ENCODE results near the gene WDTC1. TPM values are rescaled to one million over a fixed set of nuclear protein-coding genes. Genes with fewer than 3 reads are reported as not detected.

Gene WDTC1
- total RNA-seq, 8 experiments from 2014 or later: 11.1 to 39.4 (median 27.8) TPM

DNA sequence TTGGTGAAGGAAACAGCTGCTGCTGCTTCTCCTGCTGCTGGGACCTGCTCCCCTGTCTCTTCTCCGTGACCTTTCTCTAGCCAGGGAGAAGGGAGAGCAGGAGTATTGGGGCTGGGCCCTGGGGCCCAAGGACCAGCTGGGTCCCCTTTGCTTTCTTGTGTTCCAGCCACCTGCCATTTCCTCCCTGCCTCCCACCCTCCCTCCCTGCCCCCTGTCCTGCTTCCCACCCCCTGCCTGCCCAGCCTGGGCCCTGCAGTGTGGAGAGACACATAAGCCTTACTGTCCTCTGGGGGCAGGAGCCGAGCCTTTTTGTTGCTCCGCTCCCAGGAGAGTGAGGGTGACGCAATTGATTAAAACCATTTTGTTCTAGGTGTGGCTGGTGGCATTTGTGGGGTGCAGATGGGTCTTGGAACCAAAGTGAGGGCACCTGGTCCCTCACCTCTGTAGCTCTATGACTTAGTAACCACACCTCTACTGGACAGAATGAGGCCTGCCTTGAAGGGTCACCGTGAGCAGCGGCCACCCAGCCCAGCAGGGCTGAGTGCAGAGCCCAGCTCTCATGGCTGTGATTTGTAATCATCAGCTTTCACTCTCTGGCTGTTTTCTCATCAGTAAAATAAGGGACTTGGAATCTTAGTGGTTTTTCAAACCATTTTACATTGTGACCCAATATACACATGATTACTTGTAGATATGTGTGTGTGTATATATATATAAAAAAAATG, 73.6 kb downstream of the WDTC1 start:
- H3K4me3 ChIP-seq: no peak overlapping the region
- in situ Hi-C loops (cut with MboI; ENCODE audit: low pct_unique_long_range_greater_than_20kb in 2 of 9, low sequenced_read_pairs in 9 of 9, unreplicated experiment in 9 of 9): loop anchor here in 5 of 9 experiments (10.0 to 25.0 kb wide), 3 partner anchors 87 to 354 kb away; partner anchors contain the start of genes AHDC1 (in 3 of the 5), GPR3 (in 2 of the 5) and IFI6 (in 1 of the 5)
- peak overlapping the region; percentile 83 to 85 for H3K27ac ChIP-seq
- peak in 5 of 8 experiments; percentile 69 to 77 (median 71) for ATAC-seq (replicated peaks in 6 of 8)
- 43 to 100% (median 61%) methylated on average over 1 to 4 of the region's 6 CpGs; no CpG with 5 or more reads in 6 of the 10 experiments for WGBS, 10 experiments
- H3K4me1 ChIP-seq (replicated peaks in 1 of 2): peaks cover 24 to 26% of the 10 kb centered on the region in 2 donors

DNA sequence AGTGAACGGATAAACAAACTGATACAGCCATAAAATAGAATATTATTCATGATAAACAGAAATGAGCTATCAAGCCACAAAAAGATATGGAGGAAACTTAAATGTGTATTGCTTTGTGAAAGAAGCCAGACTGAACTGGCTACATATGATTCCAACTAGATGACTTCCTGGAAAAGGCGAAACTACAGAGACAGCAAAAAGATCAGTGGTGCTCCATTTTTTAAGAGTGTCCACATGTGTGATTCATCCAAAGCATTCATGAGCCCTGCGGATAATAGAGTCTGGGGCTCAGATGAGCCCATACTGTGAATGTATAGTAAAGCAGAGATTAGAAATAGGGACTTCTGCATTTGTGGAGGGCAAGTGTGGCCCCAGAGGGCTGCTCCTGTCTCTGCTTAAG, 79.7 kb downstream of the WDTC1 start:
- Histone ChIP-seq H3K27ac (no peak overlapping the region), H3K4me3 (no peak overlapping the region), H3K4me1 (replicated peaks in 1 of 2) (peaks cover 11 to 16% of the 10 kb centered on the region in 2 donors)
- ATAC-seq (replicated peaks in 6 of 8): no peak
- 14 to 100% (median 88%) methylated on average over 1 to 3 of the region's 3 CpGs for WGBS, 10 experiments
- in situ Hi-C loops (cut with MboI; ENCODE audit: low pct_unique_long_range_greater_than_20kb in 2 of 9, low sequenced_read_pairs in 9 of 9, unreplicated experiment in 9 of 9): loop anchor here in 4 of 9 experiments (25.0 kb wide), 2 partner anchors 298 to 348 kb away; partner anchors contain the start of genes AHDC1 (in 3 of the 4) and IFI6 (in 1 of the 4)

DNA sequence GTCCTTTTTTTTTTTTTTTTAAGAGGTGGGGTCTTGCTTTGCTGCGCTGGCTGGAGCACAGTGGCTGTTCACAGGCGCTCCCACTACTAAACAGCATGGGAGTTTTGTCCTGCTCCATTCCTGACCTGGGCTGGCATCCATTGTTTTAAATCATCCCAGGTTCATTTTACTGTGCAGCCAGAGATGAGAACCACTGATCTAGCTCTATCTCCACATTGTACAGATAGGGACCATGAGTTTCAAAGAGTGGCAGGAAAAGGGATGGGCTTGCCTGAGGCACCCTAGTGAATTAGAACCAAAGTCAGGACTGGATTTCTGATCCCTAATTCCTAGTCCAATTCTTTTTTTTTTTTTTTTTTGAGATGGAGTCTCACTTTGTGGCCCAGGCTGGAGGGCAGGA, 80.3 kb downstream of the WDTC1 start:
- H3K4me1 ChIP-seq (replicated peaks in 1 of 2): peaks cover 11 to 16% of the 10 kb centered on the region in 2 donors
- no peak for ATAC-seq (replicated peaks in 6 of 8)
- no peak overlapping the region for H3K4me3 ChIP-seq
- 21 to 95% (median 65%) methylated on average over 1 to 2 of the region's 2 CpGs; no CpG with 5 or more reads in 5 of the 10 experiments for WGBS, 10 experiments
- no peak overlapping the region for H3K27ac ChIP-seq
- in situ Hi-C loops (cut with MboI; ENCODE audit: low pct_unique_long_range_greater_than_20kb in 2 of 9, low sequenced_read_pairs in 9 of 9, unreplicated experiment in 9 of 9): loop anchor here in 4 of 9 experiments (25.0 kb wide), 2 partner anchors 298 to 348 kb away; partner anchors contain the start of genes AHDC1 (in 3 of the 4) and IFI6 (in 1 of the 4)

DNA sequence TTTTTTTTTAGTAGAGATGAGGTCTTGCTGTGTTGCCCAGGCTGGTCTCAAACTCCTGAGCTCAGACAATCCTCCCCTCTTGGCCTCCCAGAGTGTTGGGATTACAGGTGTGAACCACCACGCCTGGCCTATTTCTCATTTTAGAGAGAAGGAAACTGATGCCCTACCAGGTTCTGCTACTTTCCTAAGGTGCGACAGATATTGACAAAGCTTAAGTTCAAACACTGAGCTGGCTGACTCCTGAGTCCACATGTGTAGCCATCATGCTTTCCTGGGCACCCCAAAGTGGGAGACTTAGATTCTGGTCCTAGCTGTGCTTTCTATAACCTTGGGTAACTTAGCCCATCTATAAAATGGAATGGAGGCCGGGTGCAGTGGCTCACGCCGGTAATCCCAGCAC, 82.4 kb downstream of the WDTC1 start:
- 74 to 100% (median 94%) methylated on average over 1 to 5 of the region's 5 CpGs; no CpG with 5 or more reads in 4 of the 10 experiments for WGBS, 10 experiments
- ATAC-seq (replicated peaks in 6 of 8): no peak
- peaks cover 16 to 20% of the 10 kb centered on the region in 2 donors for H3K4me1 ChIP-seq (replicated peaks in 1 of 2)
- no peak overlapping the region for H3K27ac ChIP-seq
- H3K4me3 ChIP-seq: no peak overlapping the region
- in situ Hi-C loops (cut with MboI; ENCODE audit: low pct_unique_long_range_greater_than_20kb in 2 of 9, low sequenced_read_pairs in 9 of 9, unreplicated experiment in 9 of 9): loop anchor here in 4 of 9 experiments (25.0 kb wide), 2 partner anchors 295 to 345 kb away; partner anchors contain the start of genes AHDC1 (in 3 of the 4) and IFI6 (in 1 of the 4)

GRCh38 chr1:27318136-27318535, 83.7 kb downstream of the WDTC1 start:
- WGBS, 10 experiments: 0 to 40% (median 14%) methylated on average over 1 to 4 of the region's 4 CpGs; no CpG with 5 or more reads in 2 of the 10 experiments
- Histone ChIP-seq H3K27ac (peak overlapping the region; percentile 14 to 56), H3K4me3 (no peak overlapping the region), H3K4me1 (replicated peaks in 1 of 2) (peaks cover 19 to 23% of the 10 kb centered on the region in 2 donors)
- in situ Hi-C loops (cut with MboI; ENCODE audit: low pct_unique_long_range_greater_than_20kb in 2 of 9, low sequenced_read_pairs in 9 of 9, unreplicated experiment in 9 of 9): loop anchor here in 4 of 9 experiments (25.0 kb wide), 2 partner anchors 294 to 344 kb away; partner anchors contain the start of genes AHDC1 (in 3 of the 4) and IFI6 (in 1 of the 4)
- ATAC-seq (replicated peaks in 6 of 8): peak in 3 of 8 experiments; percentile 22 to 36 (median 31)

- Histone ChIP-seq H3K27ac (peak overlapping the region; percentile 14 to 56), H3K4me3 (no peak overlapping the region), H3K4me1 (replicated peaks in 1 of 2) (peaks cover 23 to 28% of the 10 kb centered on the region in 2 donors)
- 17 to 100% (median 67%) methylated on average over 1 of the region's 1 CpG; no CpG with 5 or more reads in 6 of the 10 experiments for WGBS, 10 experiments
- ATAC-seq (replicated peaks in 6 of 8): peak in 2 of 8 experiments; percentile 1 to 3
- in situ Hi-C loops (cut with MboI; ENCODE audit: low pct_unique_long_range_greater_than_20kb in 2 of 9, low sequenced_read_pairs in 9 of 9, unreplicated experiment in 9 of 9): loop anchor here in 4 of 9 experiments (25.0 kb wide), 2 partner anchors 294 to 344 kb away; partner anchors contain the start of genes AHDC1 (in 3 of the 4) and IFI6 (in 1 of the 4)
These were observed 84.2 kb downstream of the WDTC1 start for GRCh38 chr1:27318596-27318995.

DNA sequence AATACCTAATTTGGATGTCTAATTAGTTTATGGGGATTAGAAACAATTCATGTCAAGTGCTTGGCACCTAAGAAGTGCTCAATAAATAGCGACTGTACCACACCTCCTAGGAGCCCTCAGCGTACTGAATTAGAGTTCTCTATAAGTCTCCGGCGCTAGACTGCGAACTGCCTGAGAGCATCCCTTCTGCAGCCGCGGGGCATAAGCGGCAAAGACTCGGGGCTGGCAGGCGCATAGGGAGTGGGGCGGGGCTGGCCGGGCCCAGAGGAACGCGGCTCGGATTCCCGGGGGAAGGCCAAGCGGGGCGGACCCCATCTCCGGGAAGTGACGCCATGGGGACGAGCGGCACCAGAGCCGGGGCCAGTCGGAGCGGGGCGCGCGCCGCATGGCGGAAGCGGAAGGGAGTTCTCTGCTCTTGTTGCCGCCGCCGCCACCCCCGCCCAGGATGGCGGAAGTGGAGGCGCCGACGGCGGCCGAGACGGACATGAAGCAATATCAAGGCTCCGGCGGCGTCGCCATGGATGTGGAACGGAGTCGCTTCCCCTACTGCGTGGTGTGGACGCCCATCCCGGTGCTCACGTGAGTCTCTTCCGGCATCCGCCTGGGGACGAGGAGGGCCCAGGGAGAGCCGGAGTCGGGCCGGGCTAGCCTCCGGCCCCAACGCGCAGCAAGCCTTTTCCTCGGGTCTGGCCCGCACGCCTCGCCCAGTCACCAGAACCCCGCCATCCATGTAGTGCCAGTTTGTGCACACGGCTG, 87.6 kb downstream of the WDTC1 start, which contains the start of gene TMEM222:
TSS of gene TMEM222 (plus strand) at position 351 of the 756 bp plus-strand sequence. CDS start at position 386, 35 bp downstream.
- peak within 1 kb of the TSS; percentile 66 to 97 (median 91) for H3K4me3 ChIP-seq
- H3K4me1 ChIP-seq (replicated peaks in 1 of 2): peaks cover 24 to 29% of the 10 kb centered on the region in 2 donors
- in situ Hi-C loops (cut with MboI; ENCODE audit: low pct_unique_long_range_greater_than_20kb in 2 of 9, low sequenced_read_pairs in 9 of 9, unreplicated experiment in 9 of 9): loop anchor here in 5 of 9 experiments (10.0 to 25.0 kb wide), 3 partner anchors 63 to 340 kb away; partner anchors contain the start of genes AHDC1 (in 3 of the 5), CD164L2 (in 1 of the 5) and IFI6 (in 1 of the 5)
- peak; percentile 91 to 97 (median 94) for ATAC-seq (replicated peaks in 6 of 8)
- whole genome bisulfite sequencing, 10 experiments: 0 to 7% (median 0%) methylated on average over 1 to 43 of the region's 67 CpGs; no CpG with 5 or more reads in 1 of the 10 experiments
- peak within 1 kb of the TSS; percentile 93 to 95 for H3K27ac ChIP-seq

DNA sequence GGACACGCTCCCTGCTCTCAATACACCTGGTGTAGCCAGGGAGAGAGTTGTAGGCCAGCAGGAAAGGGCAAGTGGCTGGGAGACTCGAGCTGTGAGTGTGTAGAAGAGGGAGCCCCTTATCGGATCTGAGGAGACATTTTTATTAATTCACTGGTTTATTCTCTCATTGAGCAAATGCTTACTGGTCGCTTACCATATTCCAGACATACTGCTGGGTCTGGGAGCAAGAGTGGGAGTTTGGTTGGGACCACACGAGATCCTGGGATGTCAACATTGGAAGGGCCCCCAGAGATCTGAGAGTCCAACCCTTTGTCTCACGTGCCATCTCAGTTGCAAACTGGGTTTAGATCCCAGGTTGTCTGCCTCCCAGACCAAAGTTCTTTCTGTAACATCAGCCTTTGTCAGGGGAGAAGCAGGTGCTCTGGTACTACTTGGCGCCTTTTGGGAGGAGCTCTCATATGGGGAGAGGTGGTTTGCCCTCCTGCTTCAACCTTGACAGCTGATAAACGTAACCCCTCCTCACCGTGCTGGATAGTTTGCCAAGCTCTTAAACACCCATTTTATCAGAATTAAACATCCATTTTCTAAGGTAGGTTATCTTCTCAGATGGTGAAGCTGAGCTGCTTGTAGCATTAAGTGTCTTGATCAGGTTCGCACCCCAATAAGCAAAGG, 88.3 kb downstream of the WDTC1 start:
- ATAC-seq (replicated peaks in 6 of 8): no peak
- peaks cover 23 to 26% of the 10 kb centered on the region in 2 donors for H3K4me1 ChIP-seq (replicated peaks in 1 of 2)
- H3K4me3 ChIP-seq: peak overlapping the region; percentile 66 to 97 (median 91)
- in situ Hi-C loops (cut with MboI; ENCODE audit: low pct_unique_long_range_greater_than_20kb in 2 of 9, low sequenced_read_pairs in 9 of 9, unreplicated experiment in 9 of 9): loop anchor here in 5 of 9 experiments (10.0 to 25.0 kb wide), 3 partner anchors 62 to 340 kb away; partner anchors contain the start of genes AHDC1 (in 3 of the 5), CD164L2 (in 1 of the 5) and IFI6 (in 1 of the 5)
- H3K27ac ChIP-seq: peak overlapping the region; percentile 93 to 95
- 0 to 60% (median 7%) methylated on average over 1 to 10 of the region's 10 CpGs for WGBS, 10 experiments

DNA sequence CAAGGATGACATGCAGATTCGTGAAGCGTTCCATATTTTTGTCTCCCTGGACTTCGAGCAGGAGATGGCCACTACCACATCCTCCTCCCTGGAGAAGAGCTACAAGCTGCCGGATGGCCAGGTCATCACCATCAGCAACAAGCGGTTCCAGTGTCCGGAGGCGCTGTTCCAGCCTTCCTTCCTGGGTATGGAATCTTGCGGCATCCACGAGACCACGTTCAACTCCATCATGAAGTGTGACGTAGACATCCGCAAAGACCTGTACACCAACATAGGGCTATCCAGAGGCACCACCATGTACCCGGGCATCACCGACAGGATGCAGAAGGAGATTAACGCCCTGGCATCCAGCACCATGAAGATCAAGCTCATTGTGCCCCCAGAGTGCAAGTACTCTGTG, 90.9 kb downstream of the WDTC1 start:
- no peak for ATAC-seq (replicated peaks in 6 of 8)
- in situ Hi-C loops (cut with MboI; ENCODE audit: low pct_unique_long_range_greater_than_20kb in 2 of 9, low sequenced_read_pairs in 9 of 9, unreplicated experiment in 9 of 9): loop anchor here in 1 of 9 experiments (10.0 kb wide), 1 partner anchor 60 kb away; the partner anchor contains the start of gene CD164L2
- 73 to 100% (median 95%) methylated on average over 2 to 14 of the region's 15 CpGs; no CpG with 5 or more reads in 2 of the 10 experiments for WGBS, 10 experiments
- H3K4me3 ChIP-seq: no peak overlapping the region
- no peak overlapping the region for H3K27ac ChIP-seq
- H3K4me1 ChIP-seq (replicated peaks in 1 of 2): peaks cover 13% of the 10 kb centered on the region in 2 donors

- WGBS, 10 experiments: 57 to 100% (median 92%) methylated on average over 1 to 5 of the region's 5 CpGs; no CpG with 5 or more reads in 2 of the 10 experiments
- in situ Hi-C loops (cut with MboI; ENCODE audit: low pct_unique_long_range_greater_than_20kb in 2 of 9, low sequenced_read_pairs in 9 of 9, unreplicated experiment in 9 of 9): loop anchor here in 1 of 9 experiments (10.0 kb wide), 1 partner anchor 57 kb away; the partner anchor contains the start of gene CD164L2
- Histone ChIP-seq H3K4me3 (no peak overlapping the region), H3K27ac (no peak overlapping the region), H3K4me1 (replicated peaks in 1 of 2) (peaks cover 7 to 8% of the 10 kb centered on the region in 2 donors)
- no peak for ATAC-seq (replicated peaks in 6 of 8)
These were observed 93.5 kb downstream of the WDTC1 start for GRCh38 chr1:27327964-27328363.

DNA sequence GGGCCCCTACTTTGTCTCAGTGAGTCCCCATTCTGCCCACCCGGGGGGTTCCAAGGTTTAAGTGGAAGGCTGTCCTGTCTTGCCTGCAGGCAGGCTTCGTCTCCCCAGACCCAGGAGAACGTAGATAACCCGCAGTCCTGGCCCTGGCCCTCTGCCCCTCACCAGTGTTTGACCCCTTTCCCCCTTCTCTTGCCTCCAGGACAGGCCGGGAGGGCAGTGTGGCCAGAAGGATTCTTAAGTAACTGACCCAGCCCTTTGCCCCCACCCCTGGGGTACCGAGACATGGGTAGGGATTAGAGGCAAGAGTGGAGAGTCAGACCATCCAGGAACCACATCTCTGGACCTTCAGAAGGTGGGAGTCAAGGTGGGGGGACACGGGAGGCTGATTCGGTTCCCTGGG, 96.4 kb downstream of the WDTC1 start:
- in situ Hi-C loops (cut with MboI; ENCODE audit: low pct_unique_long_range_greater_than_20kb in 2 of 9, low sequenced_read_pairs in 9 of 9, unreplicated experiment in 9 of 9): no loop called here
- 88 to 92% (median 92%) methylated on average over 2 to 5 of the region's 8 CpGs; no CpG with 5 or more reads in 6 of the 10 experiments for WGBS, 10 experiments
- H3K27ac ChIP-seq: no peak overlapping the region
- H3K4me3 ChIP-seq: no peak overlapping the region
- H3K4me1 ChIP-seq (replicated peaks in 1 of 2): no peaks in the 10 kb centered on the region
- ATAC-seq (replicated peaks in 6 of 8): no peak
